ENCODE measurements around the gene CABLES2.

- no peak for TF ChIP-seq RCOR1 (IDR thresholded peaks at IDR 0.05; ENCODE audit: borderline replicate concordance in 1 of 2, low read depth in 2 of 2, low read length in 2 of 2)
- TF ChIP-seq, protein P1, sequence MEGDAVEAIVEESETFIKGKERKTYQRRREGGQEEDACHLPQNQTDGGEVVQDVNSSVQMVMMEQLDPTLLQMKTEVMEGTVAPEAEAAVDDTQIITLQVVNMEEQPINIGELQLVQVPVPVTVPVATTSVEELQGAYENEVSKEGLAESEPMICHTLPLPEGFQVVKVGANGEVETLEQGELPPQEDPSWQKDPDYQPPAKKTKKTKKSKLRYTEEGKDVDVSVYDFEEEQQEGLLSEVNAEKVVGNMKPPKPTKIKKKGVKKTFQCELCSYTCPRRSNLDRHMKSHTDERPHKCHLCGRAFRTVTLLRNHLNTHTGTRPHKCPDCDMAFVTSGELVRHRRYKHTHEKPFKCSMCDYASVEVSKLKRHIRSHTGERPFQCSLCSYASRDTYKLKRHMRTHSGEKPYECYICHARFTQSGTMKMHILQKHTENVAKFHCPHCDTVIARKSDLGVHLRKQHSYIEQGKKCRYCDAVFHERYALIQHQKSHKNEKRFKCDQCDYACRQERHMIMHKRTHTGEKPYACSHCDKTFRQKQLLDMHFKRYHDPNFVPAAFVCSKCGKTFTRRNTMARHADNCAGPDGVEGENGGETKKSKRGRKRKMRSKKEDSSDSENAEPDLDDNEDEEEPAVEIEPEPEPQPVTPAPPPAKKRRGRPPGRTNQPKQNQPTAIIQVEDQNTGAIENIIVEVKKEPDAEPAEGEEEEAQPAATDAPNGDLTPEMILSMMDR (IDR thresholded peaks at IDR 0.05 in 2 of 3, conservative IDR thresholded peaks at IDR 0.05 in 1 of 3; ENCODE audit: insufficient read depth in 2 of 3, low read depth in 1 of 3, low read length in 3 of 3) = no peak
- TF ChIP-seq PML (IDR thresholded peaks at IDR 0.05; ENCODE audit: low read length) = no peak
- TF ChIP-seq ZNF77 (CRISPR knock-in tag; IDR thresholded peaks at IDR 0.05) = no peak
- TF ChIP-seq BRCA1 (IDR thresholded peaks at IDR 0.05) = no peak
- TF ChIP-seq BRCA1 (CRISPR knock-in tag; IDR thresholded peaks at IDR 0.05) = no peak
- TF ChIP-seq CREBBP (IDR thresholded peaks at IDR 0.05; ENCODE audit: low read depth, low read length) = no peak
- no peak for TF ChIP-seq ZNF318 (IDR thresholded peaks at IDR 0.05; ENCODE audit: borderline replicate concordance in 1 of 2, low read depth in 1 of 2)
These were observed 41.7 kb upstream of the CABLES2 start for GRCh38 chr20:62448788-62449187.

Data from K562 (cell line).